GM12801 (cell line): ENCODE measurements around the gene DLX4.

Experiments
- CTCF ChIP-seq: IDR thresholded peaks from one replicate; pipeline ENCODE4 v1.5.1; 2011; ENCODE audit warnings: control low read depth; ENCODE audit not compliant: insufficient read length; ENCODE audit errors: extremely low read depth

Gene DLX4

GRCh38 chr17:49958723-49959122, 10.3 kb upstream of the DLX4 start:
- no peak for TF ChIP-seq CTCF

DNA sequence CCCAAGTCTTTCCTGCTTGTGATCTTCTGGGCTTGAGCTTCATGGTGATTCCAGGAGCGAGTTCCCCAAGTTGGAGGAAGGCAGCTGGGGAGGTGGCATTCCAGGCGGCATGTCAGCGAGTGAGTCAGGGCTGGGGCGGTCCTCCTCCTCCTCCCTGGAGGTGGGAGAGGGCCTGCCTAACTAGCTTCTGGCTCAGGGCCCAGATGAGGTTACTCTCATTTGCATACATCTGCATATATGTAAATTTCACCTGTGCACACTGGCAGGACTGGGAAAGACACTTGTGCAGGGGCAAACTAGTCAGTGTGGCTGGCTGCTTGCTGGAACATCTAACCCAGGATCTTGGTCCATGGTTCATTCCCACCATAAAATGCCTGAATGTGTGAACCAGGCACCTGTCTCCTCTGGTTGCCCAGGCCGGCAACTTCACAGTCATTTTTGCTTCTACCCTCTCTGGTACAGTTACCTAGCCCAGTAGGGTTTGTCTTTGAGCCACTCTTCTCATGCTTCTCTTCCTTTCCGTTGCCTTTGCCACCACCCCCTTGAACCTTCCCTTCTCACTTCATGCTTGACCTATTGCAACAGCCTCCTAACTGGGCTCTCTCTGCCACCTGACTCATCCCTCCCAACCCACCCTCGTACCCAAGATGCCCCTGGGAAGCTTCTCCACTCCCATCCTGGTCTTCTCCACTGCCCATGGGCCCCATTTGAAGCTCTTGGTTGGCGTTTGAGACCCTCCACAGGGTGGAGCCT, 9.6 kb upstream of the DLX4 start:
- TF ChIP-seq CTCF, result no peak

DNA sequence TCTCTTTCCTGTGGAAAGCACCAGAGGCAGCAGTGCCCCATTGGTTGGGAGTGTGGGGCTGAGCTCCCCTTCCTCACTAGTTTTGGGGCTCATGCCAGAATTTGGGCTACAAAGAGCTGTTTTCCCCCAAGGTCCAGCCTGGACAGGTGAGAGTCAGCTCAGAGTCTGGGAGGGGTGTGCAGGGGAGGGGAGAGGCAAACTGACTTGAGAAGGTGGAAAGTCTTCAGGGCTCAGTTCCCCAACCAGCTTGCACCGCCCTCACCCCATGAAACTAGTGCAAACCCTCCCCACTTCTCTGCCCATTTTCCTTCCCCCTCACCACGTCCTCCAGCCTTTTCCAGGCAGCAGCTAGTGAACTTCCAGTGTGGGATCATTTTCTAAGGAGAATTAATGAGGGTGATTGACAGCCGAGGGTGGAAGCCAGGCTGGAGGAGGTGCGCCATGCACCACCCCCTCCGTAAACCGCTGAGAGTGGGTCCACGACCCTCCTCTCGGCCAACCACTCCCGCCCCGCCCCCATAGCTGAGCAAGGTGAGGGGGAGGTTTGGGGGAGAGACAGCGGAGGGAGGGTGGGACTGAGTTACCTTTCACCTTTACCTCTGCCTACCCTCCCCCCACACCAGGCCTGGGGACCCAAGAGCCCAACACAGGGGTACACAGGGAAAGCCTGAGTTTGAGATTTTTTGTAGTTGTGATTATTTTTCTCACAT, 6.2 kb upstream of the DLX4 start:
- no peak for TF ChIP-seq CTCF

- TF ChIP-seq CTCF, result no peak
These were observed 5.7 kb upstream of the DLX4 start for GRCh38 chr17:49963309-49963625.

DNA sequence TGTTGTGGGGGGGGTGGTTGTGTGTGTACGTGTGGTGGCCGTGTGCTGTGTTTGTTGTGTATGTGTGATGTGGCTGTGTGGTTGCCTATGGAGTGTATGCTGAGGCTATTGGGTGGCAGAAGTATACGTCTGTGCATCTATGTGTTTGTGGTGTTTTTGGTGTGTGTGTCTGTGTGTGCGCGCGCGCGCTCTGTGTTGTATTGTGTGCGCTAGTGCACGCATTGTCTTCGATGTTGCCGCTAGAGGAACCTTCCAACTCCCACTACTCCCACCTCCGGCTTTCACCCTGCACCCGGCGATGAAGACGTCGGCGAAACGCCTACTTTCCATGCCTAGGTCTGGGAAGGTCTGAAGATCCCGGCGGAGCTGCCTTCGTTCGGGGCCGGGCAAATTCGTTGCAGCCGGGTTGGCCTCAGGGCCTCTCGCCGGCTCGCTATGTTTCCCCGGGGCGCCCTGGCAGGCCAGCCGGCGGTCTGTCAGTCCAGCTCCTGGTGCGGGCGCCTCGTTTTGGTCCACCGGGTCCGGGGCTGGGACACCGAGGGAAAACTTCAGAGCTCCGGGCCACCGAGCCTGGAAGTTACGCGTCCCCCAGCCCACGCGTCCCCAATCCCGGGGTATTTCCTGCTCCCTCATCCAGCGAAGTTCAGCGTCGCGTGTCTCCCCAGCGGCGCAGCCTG, 5.2 kb upstream of the DLX4 start:
- no peak for TF ChIP-seq CTCF

GRCh38 chr17:49964303-49964768, 4.7 kb upstream of the DLX4 start:
- no peak for TF ChIP-seq CTCF

GRCh38 chr17:49964769-49965523, 4.0 kb upstream of the DLX4 start:
- TF ChIP-seq CTCF, result no peak
